ENCODE results near the gene IGF2BP3. TPM values are rescaled to one million over a fixed set of nuclear protein-coding genes. Genes with fewer than 3 reads are reported as not detected.

IGF2BP3 gene
- total RNA-seq, 1 donor from 2014 or later, result 2.0 TPM

DNA sequence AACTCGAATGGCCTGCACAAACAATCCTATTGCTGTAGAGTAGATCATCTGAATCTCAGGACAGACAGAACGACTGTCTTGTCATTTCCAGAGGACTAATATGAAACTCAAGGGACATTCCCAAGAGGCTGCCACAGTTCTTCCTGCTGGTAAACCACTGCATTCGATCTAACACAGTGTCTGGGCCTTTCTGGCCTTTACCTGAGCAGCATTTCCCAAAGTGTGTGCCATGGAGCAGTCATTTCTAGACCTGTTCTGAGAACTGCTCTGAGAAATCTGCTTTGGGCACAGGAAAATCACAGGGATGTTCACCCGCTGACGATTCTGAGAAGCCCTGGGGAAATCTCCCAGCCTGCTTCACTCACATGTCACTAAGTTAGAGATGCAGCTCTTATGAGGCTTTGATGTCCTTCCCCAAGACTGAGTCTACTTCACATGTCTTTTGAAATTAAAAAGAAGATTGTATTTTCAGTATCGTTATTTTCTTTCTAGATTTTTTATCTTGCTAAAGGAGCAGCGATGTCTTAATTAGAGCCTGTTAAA lies 205.3 kb downstream of the IGF2BP3 start:
- no peak for ATAC-seq
- H3K4me1 ChIP-seq, result no peaks in the 10 kb centered on the region
- intact Hi-C loops (cut with DNase I), result no loop called here

DNA sequence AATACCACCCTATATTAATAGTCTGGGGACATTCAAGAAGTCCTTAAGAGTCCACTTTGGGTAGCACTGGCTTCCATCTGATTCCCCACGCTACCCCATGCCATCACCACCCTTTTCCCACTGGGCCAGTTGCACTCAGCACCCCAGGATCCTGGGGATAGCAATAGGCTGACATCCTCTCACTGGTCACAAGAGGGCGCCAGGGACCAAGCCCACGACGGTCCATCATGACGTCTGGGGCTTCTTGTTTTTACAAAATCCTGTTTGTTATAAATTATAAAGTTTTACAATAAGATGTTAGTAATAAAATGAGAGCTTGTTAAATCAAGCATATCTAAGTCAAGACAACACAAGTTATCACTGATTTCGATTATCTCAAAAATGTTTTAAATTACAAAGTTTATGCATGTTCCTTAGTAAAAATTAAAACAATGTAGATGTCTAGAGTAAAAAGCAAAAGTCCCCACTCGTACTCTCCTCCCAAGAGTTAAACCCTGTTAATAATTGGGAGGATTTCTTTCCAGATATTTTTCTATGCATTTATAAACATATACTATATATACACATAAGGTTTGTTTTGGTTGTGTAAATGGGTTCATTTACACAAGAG lies 208.3 kb downstream of the IGF2BP3 start:
- Histone ChIP-seq H3K9me3 (no peaks in the 10 kb centered on the region), H3K27me3 (ENCODE audit: low read depth) (no peaks in the 10 kb centered on the region), H3K36me3 (peaks cover 21% of the 10 kb centered on the region), H3K4me1 (no peaks in the 10 kb centered on the region), H3K4me3 (no peak overlapping the region), H3K27ac (no peak overlapping the region)
- peak; percentile 65 for DNase-seq
- intact Hi-C loops (cut with DNase I), result no loop called here
- peak; percentile 81 to 85 for ATAC-seq
- TF ChIP-seq, protein P1, sequence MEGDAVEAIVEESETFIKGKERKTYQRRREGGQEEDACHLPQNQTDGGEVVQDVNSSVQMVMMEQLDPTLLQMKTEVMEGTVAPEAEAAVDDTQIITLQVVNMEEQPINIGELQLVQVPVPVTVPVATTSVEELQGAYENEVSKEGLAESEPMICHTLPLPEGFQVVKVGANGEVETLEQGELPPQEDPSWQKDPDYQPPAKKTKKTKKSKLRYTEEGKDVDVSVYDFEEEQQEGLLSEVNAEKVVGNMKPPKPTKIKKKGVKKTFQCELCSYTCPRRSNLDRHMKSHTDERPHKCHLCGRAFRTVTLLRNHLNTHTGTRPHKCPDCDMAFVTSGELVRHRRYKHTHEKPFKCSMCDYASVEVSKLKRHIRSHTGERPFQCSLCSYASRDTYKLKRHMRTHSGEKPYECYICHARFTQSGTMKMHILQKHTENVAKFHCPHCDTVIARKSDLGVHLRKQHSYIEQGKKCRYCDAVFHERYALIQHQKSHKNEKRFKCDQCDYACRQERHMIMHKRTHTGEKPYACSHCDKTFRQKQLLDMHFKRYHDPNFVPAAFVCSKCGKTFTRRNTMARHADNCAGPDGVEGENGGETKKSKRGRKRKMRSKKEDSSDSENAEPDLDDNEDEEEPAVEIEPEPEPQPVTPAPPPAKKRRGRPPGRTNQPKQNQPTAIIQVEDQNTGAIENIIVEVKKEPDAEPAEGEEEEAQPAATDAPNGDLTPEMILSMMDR (IDR thresholded peaks at IDR 0.05), result peak; percentile 80

More for the DNA sequence above, 205.3 kb downstream of the IGF2BP3 start:
- no peaks in the 10 kb centered on the region for H3K27me3 ChIP-seq (ENCODE audit: low read depth)
- H3K9me3 ChIP-seq, result no peaks in the 10 kb centered on the region
- peaks cover 38% of the 10 kb centered on the region for H3K36me3 ChIP-seq
- H3K4me3 ChIP-seq, result no peak overlapping the region
- no peak overlapping the region for H3K27ac ChIP-seq
- TF ChIP-seq, protein P1 (IDR thresholded peaks at IDR 0.05), result no peak
- DNase-seq, result no peak

DNA sequence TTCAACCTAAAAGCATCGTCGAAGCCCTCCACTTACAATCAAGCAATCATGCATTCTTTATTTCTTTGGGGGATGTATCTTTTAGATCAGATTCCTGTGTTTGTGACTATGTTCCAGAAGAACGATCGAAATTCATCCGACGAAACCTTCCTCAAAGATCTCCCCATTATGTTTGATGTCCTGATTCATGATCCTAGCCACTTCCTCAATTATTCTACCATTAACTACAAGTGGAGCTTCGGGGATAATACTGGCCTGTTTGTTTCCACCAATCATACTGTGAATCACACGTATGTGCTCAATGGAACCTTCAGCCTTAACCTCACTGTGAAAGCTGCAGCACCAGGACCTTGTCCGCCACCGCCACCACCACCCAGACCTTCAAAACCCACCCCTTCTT lies 209.9 kb downstream of the IGF2BP3 start:
- Histone ChIP-seq H3K4me3 (no peak overlapping the region), H3K27me3 (ENCODE audit: low read depth) (no peaks in the 10 kb centered on the region), H3K9me3 (no peaks in the 10 kb centered on the region), H3K4me1 (no peaks in the 10 kb centered on the region), H3K36me3 (peaks cover 24% of the 10 kb centered on the region), H3K27ac (no peak overlapping the region)
- intact Hi-C loops (cut with DNase I), result no loop called here
- no peak for DNase-seq
- TF ChIP-seq, protein P1 (IDR thresholded peaks at IDR 0.05), result no peak
- no peak for ATAC-seq

Other genes starting within 250 kb of the IGF2BP3 start
- 452 TPM for gene GPNMB, start 223.7 kb downstream of the IGF2BP3 start, total RNA-seq
- 41.4 TPM for gene MALSU1, start 171.2 kb downstream of the IGF2BP3 start, total RNA-seq
- gene TRA2A, start 61.5 kb upstream of the IGF2BP3 start, total RNA-seq, result 84.1 TPM
- gene CCDC126, start 126.9 kb upstream of the IGF2BP3 start, total RNA-seq, result 15.5 TPM
- gene FAM221A, start 209.7 kb upstream of the IGF2BP3 start, total RNA-seq, result 10.3 TPM
- 1.0 TPM for gene STK31, start 239.7 kb upstream of the IGF2BP3 start, total RNA-seq

Measured in lower lobe of right lung (tissue), 2 donors.